Keratinocyte (primary cell): Measurements from ENCODE around the gene LIPT2.

Experiments used
- CTCF ChIP-seq, 3 experiments: IDR thresholded peaks in 1 of 3; conservative IDR thresholded peaks in 1 of 3; optimal IDR thresholded peaks in 1 of 3; 2 replicates in 2 of 3; 3 replicates in 1 of 3; pipeline versions ENCODE3 to v1.5.1; 2011; ENCODE audit warnings: low read length in 3 of 3, mild to moderate bottlenecking in 3 of 3, moderate library complexity in 2 of 3, control low read depth in 1 of 3, inconsistent platforms in 1 of 3; ENCODE audit not compliant: insufficient read depth in 2 of 3; ENCODE audit errors: extremely low read depth in 1 of 3
- EZH2 ChIP-seq: IDR thresholded peaks from one replicate; pipeline ENCODE4 v1.6.1; 2012; ENCODE audit warnings: inconsistent platforms, mild to moderate bottlenecking, low read length, moderate library complexity

GRCh38 chr11:74470526-74470925 lies 23.0 kb downstream of the LIPT2 start:
- TF ChIP-seq CTCF (optimal IDR thresholded peaks at IDR 0.05 in 1 of 3, IDR thresholded peaks at IDR 0.05 in 1 of 3, conservative IDR thresholded peaks at IDR 0.05 in 1 of 3; ENCODE audit: extremely low read depth in 1 of 3, insufficient read depth in 2 of 3, low read length in 3 of 3) (no peak), EZH2 (no peak)
